Activated T-cell treated with anti-CD3 and anti-CD28 coated beads, Interleukin-2, amount 50 U/mL, for 4 hours (primary cell): ENCODE measurements around the gene PLAGL1. TPM values are rescaled to one million over a fixed set of nuclear protein-coding genes. Genes with fewer than 3 reads are reported as not detected.
A peak's percentile ranks its signal among the peaks of the same experiment; 100 is the strongest.
"Not testable (repeated sequence)": the region's sequence is repeated elsewhere in the genome, so short reads cannot be mapped to it uniquely, and the experiment has no call there.

Experiments
- ATAC-seq, 2 donors: fragments of 200-7000 bp; cut with Tn5 transposase; one replicate each; pipeline ENCODE4 v1.10.0; 2021
- DNase-seq: peaks from one replicate; pipeline ENCODE4 v3.0.0-alpha.2; 2020
- H3K27me3 Mint-ChIP-seq: one replicate; pipeline ENCODE4 v1.8.0; 2021; ENCODE audit warnings: low read depth, mixed read lengths
- H3K36me3 Mint-ChIP-seq: one replicate; pipeline ENCODE4 v1.8.0; 2022; ENCODE audit warnings: mixed read lengths; ENCODE audit not compliant: insufficient read depth
- H3K4me1 Mint-ChIP-seq: one replicate; pipeline ENCODE4 v1.8.0; 2021; ENCODE audit warnings: low read depth, mixed read lengths
- H3K4me3 Mint-ChIP-seq: one replicate; pipeline ENCODE4 v1.8.0; 2021; ENCODE audit warnings: mild to moderate bottlenecking, moderate library complexity, mixed read lengths
- H3K9me3 Mint-ChIP-seq: one replicate; pipeline ENCODE4 v1.8.0; 2021; ENCODE audit warnings: mixed read lengths
- total RNA-seq, 3 donors: library from RNA; stranded (reverse); gene quantifications; one replicate each; pipeline ENCODE4 v1.2.1, GENCODE V29; 2021

The PLAGL1 gene
- total RNA-seq, 3 donors from 2014 or later, result 6.5 to 8.9 (median 7.8) TPM

DNA sequence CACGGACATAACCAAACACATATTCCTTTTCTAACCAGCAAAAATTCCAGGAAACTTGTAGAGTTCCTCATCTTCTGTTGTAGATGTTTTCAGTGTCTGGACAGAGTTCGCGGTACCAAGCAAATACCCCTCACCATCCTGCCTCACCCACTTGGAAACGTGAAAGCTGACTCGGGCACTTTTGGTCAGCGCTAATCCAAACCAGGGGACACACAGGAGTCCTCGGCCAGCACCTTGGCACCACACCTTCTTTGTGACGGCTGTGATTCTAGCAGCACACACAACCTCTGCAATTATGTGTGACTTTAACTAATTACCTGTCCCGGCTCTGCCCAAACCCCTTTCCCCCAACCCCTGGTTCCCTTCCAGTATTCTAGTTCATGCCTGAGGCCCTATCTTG lies 58.1 kb downstream of the PLAGL1 start:
- Mint-ChIP-seq H3K4me3 (no peak overlapping the region), H3K4me1 (no peaks in the 10 kb centered on the region), H3K27me3 (no peaks in the 10 kb centered on the region), H3K9me3 (no peaks in the 10 kb centered on the region), H3K36me3 (peaks cover 3% of the 10 kb centered on the region)
- no peak for DNase-seq
- ATAC-seq, result no peak

DNA sequence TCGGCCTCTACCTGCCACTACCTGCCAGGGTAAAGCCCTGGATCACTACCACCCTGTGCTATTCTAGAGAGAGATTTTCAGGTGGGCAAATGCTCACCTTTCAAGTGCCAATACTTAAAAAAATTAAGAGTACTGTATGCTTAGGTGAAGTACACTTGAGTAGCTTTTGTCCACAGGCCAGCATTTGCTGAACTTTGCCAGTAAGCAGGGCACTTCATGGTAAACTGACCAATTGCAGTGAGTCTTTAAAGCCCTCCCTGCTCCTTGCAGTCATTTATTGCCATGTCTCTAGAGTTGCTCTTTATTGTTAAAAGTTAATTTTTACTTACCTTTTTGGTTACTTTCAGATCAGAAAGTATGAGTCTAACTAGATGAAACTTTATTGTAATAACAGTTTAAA lies 58.5 kb downstream of the PLAGL1 start:
- H3K36me3 Mint-ChIP-seq, result peaks cover 3% of the 10 kb centered on the region
- H3K27me3 Mint-ChIP-seq, result no peaks in the 10 kb centered on the region
- H3K4me1 Mint-ChIP-seq, result no peaks in the 10 kb centered on the region

DNA sequence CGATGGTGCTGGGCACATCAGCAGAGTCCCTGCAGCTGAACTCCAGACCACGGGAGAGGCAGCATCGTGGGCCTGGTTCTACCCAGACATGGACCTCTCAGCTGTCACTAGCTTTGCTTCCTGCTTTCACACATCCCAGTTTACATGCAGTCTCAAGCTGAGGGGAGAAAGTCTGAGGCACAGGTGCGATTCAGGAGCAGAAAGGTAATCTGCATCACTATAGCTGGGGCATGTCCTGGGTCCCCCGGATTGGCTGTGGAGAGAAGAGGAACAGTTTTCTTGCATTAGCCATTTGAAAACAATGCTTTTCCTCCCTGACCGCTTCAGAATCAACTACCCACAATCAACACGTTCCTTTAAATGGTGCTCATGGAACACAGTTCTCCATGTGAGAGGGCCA lies 59.9 kb downstream of the PLAGL1 start:
- Mint-ChIP-seq H3K4me1 (no peaks in the 10 kb centered on the region), H3K36me3 (peaks cover 3% of the 10 kb centered on the region)

More for the DNA sequence above, 58.5 kb downstream of the PLAGL1 start:
- H3K9me3 Mint-ChIP-seq, result no peaks in the 10 kb centered on the region
- no peak overlapping the region for H3K4me3 Mint-ChIP-seq
- ATAC-seq (no peak), DNase-seq (no peak)

DNA sequence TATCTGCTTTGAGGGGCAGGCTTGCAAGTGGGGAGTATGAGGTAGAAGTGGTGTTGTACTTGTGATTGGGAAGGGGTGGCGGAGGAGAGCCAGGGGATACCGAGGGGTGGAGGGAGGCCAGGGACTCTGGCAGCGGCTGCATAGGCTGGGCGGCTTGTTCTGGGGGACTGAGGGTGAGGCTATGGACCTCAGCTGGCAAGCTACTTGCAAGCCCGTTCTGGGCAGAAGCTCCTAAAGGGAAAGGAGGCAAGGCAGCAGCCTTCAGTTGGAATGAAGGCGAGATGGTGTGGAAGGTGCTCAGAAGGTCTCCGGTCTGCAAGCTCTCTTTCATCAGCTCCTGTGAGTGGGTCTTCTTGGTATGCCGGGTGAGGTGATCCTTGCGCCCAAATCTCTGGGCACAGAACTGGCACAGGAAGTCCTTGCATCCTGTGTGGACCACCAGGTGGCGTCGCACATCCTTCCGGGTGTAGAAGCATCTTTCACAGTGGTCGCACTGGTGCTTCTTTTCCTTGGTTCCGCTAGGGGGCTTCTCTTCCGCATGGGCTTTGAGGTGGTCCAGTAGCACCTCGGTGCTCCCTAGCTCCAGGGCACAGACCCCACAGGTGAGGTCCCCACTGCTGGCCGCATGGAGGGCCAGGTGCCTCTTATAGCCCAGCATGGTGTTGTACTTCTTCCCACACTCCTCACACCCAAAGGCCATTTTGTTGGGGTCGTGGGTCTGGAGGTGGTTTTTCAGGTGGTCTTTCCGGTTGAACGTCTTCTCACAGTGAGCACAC lies 66.0 kb downstream of the PLAGL1 start:
- no peaks in the 10 kb centered on the region for H3K9me3 Mint-ChIP-seq

More for the DNA sequence above, 59.9 kb downstream of the PLAGL1 start:
- H3K27me3 Mint-ChIP-seq, result no peaks in the 10 kb centered on the region
- no peak overlapping the region for H3K4me3 Mint-ChIP-seq
- DNase-seq, result no peak
- no peaks in the 10 kb centered on the region for H3K9me3 Mint-ChIP-seq
- no peak for ATAC-seq

DNA sequence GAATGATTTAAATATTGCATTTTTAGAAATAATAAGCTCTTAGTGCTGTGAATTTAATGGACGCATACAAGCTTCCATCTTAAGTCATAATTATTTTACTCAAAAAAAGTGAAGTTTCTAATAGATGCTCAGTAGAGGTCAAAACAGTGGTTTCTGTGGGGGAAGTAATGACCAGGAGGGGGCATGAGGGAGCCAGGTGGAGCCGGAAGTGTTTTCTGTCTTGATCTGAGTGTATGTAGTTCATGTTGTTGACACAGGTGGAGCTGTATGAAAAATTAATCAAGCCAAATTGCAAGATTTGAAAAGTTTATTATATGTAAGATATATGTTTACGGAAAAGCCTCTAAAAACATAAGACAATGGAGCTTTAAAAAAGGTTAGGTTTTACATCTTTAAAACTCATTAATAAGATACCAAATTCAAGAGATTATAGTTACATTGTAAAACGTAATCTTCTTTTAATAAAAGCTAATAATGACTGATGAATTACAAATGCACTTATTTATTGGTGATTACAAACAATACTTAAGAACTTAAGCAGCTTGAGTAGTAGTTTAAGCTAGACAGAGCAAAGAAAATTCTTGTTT lies 68.0 kb downstream of the PLAGL1 start:
- no peaks in the 10 kb centered on the region for H3K27me3 Mint-ChIP-seq
- H3K36me3 Mint-ChIP-seq, result no peaks in the 10 kb centered on the region
- H3K4me1 Mint-ChIP-seq, result no peaks in the 10 kb centered on the region
- H3K9me3 Mint-ChIP-seq, result no peaks in the 10 kb centered on the region
- peak; percentile 78 to 86 for ATAC-seq
- H3K4me3 Mint-ChIP-seq, result no peak overlapping the region
- DNase-seq, result peak; percentile 46

More for the DNA sequence above, 66.0 kb downstream of the PLAGL1 start:
- Mint-ChIP-seq H3K27me3 (no peaks in the 10 kb centered on the region), H3K36me3 (peaks cover under 1% of the 10 kb centered on the region), H3K4me1 (no peaks in the 10 kb centered on the region), H3K4me3 (no peak overlapping the region)
- peak; percentile 74 to 75 for ATAC-seq
- DNase-seq, result peak; percentile 49

DNA sequence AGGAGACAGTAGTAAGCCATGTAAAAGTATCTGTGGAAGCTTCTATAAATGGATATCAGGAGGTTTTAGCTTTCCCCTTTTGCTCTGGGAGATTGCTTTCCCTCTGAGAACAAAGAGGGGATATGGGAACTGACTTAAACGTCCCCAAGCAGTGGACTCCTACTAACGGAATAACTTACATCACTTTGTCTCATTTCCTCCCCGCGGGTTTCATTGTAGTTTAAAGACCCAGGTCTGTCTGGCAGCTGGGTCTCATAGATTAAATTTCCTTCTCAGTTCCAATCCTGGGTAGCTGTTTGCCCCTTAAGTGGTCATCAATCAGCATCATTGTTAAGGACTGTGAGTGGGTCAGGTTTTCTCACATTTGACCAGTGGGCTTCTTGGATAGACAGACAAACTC lies 68.7 kb downstream of the PLAGL1 start:
- H3K4me1 Mint-ChIP-seq, result no peaks in the 10 kb centered on the region
- H3K36me3 Mint-ChIP-seq, result no peaks in the 10 kb centered on the region
- ATAC-seq (no peak), DNase-seq (no peak)
- H3K27me3 Mint-ChIP-seq, result no peaks in the 10 kb centered on the region
- H3K9me3 Mint-ChIP-seq, result no peaks in the 10 kb centered on the region
- H3K4me3 Mint-ChIP-seq, result no peak overlapping the region

DNA sequence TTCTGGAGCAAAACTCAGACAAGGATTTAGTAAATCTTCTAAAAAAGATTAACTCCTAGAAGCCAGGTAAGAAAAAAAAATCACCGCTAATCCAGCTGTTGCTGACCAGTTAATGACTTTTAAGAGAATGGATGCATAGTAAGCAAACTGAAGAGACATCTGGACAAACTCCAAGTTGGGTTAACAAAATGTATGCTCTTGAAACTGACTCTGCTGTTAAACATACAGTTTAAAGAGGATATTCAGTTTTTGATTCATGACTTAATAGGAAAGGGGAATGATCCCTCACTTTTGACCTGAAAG lies 70.4 kb downstream of the PLAGL1 start:
- Mint-ChIP-seq H3K4me3 (no peak overlapping the region), H3K4me1 (no peaks in the 10 kb centered on the region), H3K9me3 (peaks cover 2% of the 10 kb centered on the region), H3K27me3 (no peaks in the 10 kb centered on the region), H3K36me3 (no peaks in the 10 kb centered on the region)
- no peak for DNase-seq
- ATAC-seq, result no peak

DNA sequence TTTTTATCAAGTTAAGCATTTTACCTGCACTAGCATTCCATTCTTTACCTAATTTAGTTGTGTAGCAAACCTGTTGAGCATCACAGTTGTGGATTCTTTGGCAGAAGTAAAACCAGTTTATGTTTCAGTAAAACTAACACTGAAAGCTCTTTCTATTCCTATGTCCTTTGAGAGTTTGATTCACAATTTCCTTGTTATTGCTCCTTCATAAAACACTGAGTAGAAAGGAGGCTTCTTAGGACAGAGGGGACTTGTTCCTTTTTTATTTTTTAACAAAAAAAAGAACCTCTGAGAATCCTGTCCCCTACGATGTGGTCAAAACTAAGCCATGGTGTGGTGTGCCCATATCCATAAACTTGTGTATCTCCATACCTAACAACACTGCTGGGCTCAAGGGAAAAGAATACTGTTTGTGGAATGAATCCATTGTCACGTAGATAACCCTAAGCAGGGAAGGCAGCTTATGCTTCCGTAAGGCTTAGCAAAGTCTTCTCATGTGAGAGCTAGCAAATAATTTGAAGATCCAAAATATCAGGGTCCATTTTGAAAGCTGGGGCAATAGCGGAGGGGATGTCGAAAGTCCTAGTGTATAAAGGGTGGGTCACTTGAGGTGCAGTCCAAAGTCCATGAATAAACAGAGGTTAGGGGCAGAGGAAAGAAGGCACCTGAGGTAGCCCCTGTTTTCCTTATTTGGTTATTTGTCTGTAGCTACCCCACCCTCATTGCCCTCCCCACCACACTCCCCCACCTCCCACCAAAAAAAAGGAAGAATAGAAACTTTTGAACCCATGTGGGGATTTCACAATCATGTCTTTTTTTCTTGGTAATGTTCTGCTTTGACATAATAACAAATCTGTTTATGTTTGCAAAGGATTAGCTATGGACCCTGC lies 71.0 kb downstream of the PLAGL1 start:
- peaks cover 6% of the 10 kb centered on the region for H3K9me3 Mint-ChIP-seq
- DNase-seq (no peak), ATAC-seq (no peak)
- no peaks in the 10 kb centered on the region for H3K4me1 Mint-ChIP-seq
- no peaks in the 10 kb centered on the region for H3K27me3 Mint-ChIP-seq
- no peak overlapping the region for H3K4me3 Mint-ChIP-seq
- no peaks in the 10 kb centered on the region for H3K36me3 Mint-ChIP-seq

DNA sequence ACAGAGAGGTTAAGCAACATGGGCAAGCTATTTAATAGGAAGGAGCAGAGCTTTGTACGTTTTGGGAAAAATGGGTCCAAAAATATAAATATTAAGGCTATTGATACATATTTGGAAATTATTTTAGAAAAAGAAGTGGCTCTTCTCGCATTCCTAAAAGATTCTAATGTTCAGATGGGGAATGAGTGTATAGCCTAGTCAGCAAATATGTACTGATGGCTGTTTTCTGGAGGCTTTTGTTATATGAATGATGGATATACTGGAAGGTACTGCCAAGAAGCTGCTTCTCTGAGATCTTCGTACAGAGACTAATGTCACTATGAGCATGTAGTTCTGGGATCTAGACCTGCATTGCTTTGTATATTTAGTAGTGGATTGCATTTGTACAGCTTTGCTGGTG lies 71.7 kb downstream of the PLAGL1 start:
- DNase-seq (no peak), ATAC-seq (no peak)
- no peak overlapping the region for H3K4me3 Mint-ChIP-seq
- no peaks in the 10 kb centered on the region for H3K27me3 Mint-ChIP-seq
- H3K4me1 Mint-ChIP-seq, result no peaks in the 10 kb centered on the region
- peaks cover 9% of the 10 kb centered on the region for H3K9me3 Mint-ChIP-seq
- no peaks in the 10 kb centered on the region for H3K36me3 Mint-ChIP-seq

DNA sequence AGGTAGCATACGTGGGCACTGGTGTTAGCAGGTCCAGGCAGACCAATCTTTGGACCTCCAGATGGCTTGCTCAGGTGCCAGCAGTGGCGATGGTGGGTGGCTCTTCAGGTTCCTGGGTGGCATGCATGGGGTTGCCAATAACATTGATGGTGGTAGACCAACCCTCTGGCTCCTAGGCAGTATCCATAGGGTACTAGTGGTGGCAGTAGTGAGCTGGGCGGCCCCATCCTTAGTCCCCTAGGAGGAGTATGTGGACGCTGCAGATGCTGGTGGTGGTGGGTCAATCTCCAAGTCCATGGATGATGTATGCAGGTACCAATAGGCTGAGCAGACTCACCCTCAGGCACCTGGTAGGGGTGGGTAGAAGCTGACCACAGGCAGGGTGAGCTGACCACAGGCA lies 73.2 kb downstream of the PLAGL1 start:
- H3K36me3 Mint-ChIP-seq, result peaks cover 4% of the 10 kb centered on the region
- H3K4me3 Mint-ChIP-seq, result no peak overlapping the region
- ATAC-seq (no peak), DNase-seq (no peak)
- no peaks in the 10 kb centered on the region for H3K27me3 Mint-ChIP-seq
- no peaks in the 10 kb centered on the region for H3K4me1 Mint-ChIP-seq
- H3K9me3 Mint-ChIP-seq, result peaks cover 14% of the 10 kb centered on the region

DNA sequence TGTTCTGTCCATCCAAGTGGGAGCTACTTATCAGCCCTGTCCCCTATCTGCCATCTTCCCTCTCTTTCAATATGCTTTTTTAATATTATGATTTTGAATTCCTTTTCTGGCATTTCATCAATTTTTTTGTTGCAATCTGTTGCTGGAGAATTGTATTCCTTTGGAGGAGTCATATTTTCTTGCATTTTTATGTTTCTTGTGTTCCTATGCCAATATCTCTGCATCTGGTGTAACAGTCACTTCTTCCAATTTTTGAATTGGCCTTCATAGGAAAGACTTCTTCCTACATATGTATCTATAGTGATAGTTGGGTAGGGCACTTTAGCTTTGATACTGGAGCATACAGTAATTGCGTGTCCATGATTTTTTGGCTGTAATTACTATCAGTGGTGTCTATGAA lies 73.7 kb downstream of the PLAGL1 start:
- Mint-ChIP-seq H3K9me3 (peaks cover 14% of the 10 kb centered on the region), H3K4me1 (no peaks in the 10 kb centered on the region), H3K36me3 (peaks cover 4% of the 10 kb centered on the region), H3K4me3 (no peak overlapping the region), H3K27me3 (no peaks in the 10 kb centered on the region)
- no peak for DNase-seq
- ATAC-seq, result no peak

DNA sequence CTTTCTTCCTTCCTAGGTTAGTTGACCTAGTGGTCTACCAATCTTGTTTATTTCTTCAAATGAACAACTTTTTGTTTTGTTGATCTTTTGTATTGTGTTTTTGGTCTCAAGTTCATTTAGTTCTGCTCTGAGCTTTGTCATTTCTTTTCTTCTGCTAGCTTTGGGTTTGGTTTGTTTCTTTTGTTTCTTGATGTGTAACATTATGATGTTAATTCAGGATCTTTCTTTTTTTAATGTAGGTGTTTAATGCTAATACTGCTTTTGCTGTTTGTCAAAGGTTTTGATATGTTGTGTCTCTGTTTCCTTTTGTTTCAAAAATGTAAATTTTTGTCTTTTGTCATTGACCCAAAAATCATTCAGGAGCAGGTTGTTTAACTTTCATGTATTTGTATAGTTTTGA lies 78.1 kb downstream of the PLAGL1 start:
- H3K27me3 Mint-ChIP-seq, result no peaks in the 10 kb centered on the region
- H3K9me3 Mint-ChIP-seq, result peaks cover 21% of the 10 kb centered on the region
- DNase-seq, result no peak
- H3K4me3 Mint-ChIP-seq, result no peak overlapping the region
- H3K4me1 Mint-ChIP-seq, result no peaks in the 10 kb centered on the region
- no peak for ATAC-seq
- peaks cover 5% of the 10 kb centered on the region for H3K36me3 Mint-ChIP-seq

DNA sequence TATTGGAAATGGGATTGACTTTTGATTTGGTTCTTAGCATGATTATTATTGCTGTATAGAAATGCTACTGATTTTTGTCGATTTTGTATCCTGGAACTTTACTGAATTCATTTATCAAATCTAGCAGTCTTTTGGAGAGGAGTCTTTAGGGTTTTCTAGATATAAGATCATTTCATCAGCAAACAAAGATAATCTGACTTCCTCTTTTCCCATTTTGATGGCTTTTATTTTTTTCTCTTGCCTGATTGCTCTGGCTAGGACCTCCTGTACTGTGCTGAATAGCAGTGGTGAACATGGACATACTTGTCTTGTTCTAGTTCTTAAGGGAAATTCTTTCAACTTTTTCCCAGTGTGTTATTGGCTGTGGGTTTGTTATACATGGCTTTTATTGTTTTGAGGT lies 79.2 kb downstream of the PLAGL1 start:
- Mint-ChIP-seq H3K9me3 (peaks cover 21% of the 10 kb centered on the region), H3K36me3 (peaks cover 5% of the 10 kb centered on the region), H3K4me1 (no peaks in the 10 kb centered on the region), H3K27me3 (no peaks in the 10 kb centered on the region), H3K4me3 (no peak overlapping the region)
- DNase-seq, result no peak
- ATAC-seq, result no peak

DNA sequence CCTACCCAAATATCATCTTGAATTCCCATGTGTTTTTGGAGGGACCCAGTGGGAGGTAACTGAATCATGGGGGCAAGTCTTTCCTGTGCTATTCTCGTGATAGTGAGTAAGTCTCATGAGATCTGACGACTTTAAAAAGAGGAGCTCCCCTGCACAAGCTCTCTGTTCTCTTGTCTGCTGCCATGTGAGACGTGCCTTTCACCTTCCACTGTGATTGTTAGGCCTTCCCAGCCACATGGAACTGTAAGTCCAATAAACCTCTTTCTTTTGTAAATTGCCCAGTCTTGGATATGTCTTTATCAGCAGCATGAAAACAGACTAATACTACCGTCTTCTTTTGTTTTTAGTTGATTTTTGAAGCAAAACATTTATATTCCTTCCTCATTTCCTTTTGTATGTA lies 91.0 kb downstream of the PLAGL1 start:
- peaks cover 20% of the 10 kb centered on the region for H3K36me3 Mint-ChIP-seq
- H3K9me3 Mint-ChIP-seq, result peaks cover 25% of the 10 kb centered on the region

More for the DNA sequence above, 91.0 kb downstream of the PLAGL1 start:
- not testable (repeated sequence) for H3K4me1 Mint-ChIP-seq, H3K27me3 Mint-ChIP-seq, ATAC-seq, DNase-seq, H3K4me3 Mint-ChIP-seq
